HT-29 (cell line): Measurements from ENCODE around the gene SHD. TPM values are rescaled to one million over a fixed set of nuclear protein-coding genes. Genes with fewer than 3 reads are reported as not detected.
"Not testable (repeated sequence)": the region's sequence is repeated elsewhere in the genome, so short reads cannot be mapped to it uniquely, and the experiment has no call there.

Source experiments
- DNase-seq: peaks from one replicate; pipeline ENCODE4 v3.0.0-alpha.2; 2015; ENCODE audit warnings: low spot score
- total RNA-seq: library from RNA; depleted of rRNA; stranded (reverse); fragments of >200 nt; shearing (Covaris generic); gene quantifications from 2 replicates; pipeline ENCODE4 v1.2.3, GENCODE V29; 2014; rRNA removed

Gene SHD
- total RNA-seq, 1 experiment from 2014 or later, result 1.6 TPM

DNA sequence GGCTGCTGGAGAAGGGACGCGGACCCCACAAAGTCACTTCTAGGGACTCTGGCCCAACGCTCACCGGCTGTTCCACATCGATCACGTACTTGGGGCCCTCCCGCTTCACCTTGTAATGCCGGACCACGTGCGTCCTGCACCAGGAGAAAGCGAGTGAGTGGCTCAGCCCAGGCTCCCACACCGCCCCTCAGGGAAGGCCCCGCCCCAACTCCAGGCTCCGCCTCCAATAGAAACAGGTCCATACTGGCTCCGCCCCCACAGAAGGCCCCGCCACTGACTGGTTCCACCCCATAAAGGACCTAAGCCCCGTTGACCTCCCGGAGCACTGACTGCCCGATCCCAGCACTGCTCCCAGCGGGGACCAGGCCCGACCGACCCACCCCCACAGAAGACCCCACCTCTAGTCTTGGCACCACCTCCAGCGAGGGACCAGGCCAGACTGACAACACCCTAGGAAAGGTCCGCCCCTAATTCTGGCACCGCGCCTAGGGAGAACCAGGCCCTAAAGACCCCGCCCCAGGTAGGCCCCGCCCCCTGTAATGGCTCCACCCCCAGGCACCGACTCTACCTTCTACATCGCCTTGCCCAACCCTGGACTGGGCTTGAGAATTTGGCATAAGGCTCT is 48.3 kb downstream of the SHD start:
- DNase-seq, result no peak

DNA sequence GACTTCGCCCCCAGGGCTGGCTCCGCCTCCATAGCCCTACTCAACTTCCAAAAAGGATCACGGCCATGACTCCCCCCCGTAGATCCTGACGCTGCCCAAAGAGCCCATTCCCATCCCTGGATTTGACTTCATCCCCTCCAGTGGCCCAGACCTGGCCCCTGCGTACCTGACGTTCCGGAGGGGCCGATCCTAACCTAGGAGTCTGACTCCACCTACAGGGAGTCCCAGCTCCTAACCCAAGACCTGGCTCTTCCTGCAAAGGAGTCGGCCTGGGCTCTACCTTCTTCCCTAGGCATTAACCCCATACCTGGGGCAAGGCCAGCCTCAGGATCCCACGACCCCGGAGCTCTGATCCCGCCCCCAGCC is 48.8 kb downstream of the SHD start:
- no peak for DNase-seq

DNA sequence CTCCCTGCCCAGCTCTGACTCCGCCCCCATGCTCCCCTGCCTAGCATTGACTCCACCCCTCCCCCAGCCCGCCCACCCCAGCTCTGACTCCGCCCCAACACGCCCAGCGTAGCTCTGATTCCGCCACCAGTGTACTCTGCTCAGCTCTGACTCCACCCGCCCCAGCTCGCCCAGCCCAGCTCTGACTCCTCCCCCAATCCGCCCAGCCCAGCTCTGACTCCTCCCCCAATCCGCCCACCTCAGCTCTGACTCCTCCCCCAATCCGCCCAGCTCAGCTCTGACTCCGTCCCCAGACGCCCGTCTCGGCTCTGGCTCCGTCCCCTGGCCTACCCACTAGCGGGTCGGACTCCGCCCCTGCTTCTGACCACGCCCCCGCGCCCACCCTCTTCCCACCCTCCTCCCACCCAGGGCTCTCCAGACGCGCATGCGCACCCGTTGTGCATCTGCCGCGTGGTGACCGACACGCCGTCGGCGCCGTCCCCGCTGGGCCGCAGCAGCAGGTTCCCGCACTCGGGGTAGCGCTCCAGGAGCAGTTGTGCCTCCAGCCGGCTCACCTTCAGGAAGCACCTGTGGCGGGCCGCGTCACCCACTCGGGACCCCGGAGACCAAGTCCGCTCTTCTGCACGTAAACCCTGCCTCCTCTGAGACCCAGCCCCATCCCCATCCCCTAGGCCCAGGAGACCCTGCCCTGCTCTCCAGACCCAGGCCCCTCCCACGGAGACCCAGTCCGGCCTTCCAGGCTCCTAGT is 49.4 kb downstream of the SHD start:
- no peak for DNase-seq

DNA sequence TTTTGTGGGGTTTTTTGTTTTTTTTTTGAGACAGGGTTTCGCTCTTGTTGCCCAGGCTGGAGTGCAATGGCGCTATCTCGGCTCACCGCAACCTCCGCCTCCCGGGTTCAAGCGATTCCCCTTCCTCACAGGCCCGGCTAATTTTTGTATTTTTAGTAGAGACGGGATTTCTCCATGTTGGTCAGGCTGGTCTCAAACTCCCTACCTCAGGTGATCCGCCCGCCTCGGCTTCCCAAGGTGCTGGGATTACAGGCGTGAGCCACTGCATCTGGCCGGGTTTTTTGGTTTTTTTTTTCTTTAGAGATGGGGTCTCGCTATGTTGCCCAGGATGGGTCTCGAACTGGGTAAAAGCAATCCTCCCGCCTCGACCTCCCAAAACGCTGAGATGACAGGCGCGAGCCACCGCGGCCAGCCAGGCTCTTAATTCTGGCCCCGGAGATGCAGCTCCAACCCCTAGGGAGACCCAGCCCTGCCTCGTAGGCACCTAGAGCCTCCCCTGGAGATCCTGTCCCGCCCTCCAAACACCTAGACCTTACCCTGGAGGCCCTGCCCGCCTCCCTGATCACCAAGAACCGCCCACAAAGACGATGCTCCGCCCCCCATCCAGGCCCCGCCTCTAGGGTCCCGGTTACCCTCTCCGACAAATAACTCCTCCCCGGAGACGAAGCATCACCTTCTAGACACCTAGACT is 50.1 kb downstream of the SHD start:
- DNase-seq, result not testable (repeated sequence)

GRCh38 chr19:4329858-4330257 is 50.8 kb downstream of the SHD start:
- no peak for DNase-seq

DNA sequence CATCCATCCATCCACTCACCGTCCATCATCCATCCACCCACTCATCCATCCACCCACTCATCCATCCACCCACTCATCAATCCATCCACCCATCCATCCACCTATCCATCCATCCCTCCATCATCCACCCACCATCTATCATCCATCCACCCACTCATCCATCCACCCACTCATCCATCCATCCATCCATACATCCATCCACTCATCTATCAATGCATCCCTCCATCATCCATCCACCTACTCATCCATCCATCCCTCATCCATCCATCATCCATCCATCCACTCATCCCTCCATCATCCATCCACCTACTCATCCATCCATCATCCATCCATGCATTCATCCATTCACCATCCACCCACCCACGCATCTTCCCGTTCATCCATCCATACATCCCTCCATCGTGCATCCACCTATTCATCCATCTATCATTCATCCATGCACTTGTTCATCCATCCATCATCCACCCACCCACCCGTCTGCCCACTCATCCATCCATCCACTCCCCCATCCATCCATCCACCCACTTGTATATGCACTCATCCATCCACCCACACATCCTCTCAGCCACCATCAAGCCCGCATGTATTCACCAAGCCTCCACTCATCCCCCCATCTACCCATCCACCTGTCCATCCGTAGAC is 56.0 kb downstream of the SHD start:
- no peak for DNase-seq

DNA sequence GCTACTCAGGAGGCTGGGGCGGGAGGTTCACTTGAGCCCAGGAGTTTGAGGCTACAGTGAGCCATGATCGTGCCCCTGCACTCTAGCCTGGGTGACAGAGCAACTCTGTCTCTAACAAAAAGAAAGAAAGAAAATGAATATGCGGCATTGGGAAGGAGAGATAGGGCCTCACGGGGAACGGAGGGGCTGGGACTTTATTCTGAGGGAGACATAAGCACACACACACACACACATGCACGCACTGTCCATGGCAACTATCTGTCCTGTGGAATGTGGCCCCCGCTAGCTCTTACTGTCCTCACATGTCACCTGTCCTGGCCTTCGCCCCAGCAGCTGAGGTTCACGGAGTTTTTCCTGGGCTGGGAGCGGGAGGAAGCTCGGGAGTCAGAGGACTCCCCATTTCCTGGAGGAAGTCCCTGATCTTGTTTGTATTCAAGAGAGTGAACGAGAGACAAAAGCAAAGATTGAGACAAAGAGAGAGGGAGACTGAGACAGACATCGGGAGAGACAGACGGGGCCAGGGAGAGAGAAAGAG is 58.9 kb downstream of the SHD start:
- peak; percentile 52 for DNase-seq

GRCh38 chr19:4338441-4339355 is 59.6 kb downstream of the SHD start, which contains the start of gene STAP2:
STAP2 (minus strand) TSS chr19:4338827; CDS start chr19:4338753, 74 bp downstream.
- DNase-seq, result peak; percentile 79

Other genes with a start within 250 kb of the SHD start
- 67.4 and 72.7 TPM in 2 replicates for gene ZBTB7A, start 212.4 kb upstream of the SHD start, total RNA-seq
- gene MAP2K2, start 155.1 kb upstream of the SHD start, total RNA-seq, result 212 and 232 TPM in 2 replicates
- not detected in 2 replicates for gene CREB3L3, start 125.6 kb upstream of the SHD start, total RNA-seq
- gene SIRT6, start 96.7 kb upstream of the SHD start, total RNA-seq, result 24.2 and 27.4 TPM in 2 replicates
- 0.20 and 0.89 TPM in 2 replicates for gene ANKRD24, start 96.6 kb upstream of the SHD start, total RNA-seq
- not detected in 2 replicates for gene EBI3, start 49.7 kb upstream of the SHD start, total RNA-seq
- 25.5 and 36.1 TPM in 2 replicates for gene YJU2, start 32.2 kb upstream of the SHD start, total RNA-seq
- gene TMIGD2, start 23.1 kb downstream of the SHD start, total RNA-seq, result not detected in 2 replicates
- 0.41 and 0.60 TPM in 2 replicates for gene FSD1, start 25.3 kb downstream of the SHD start, total RNA-seq
- 69.6 and 74.4 TPM in 2 replicates for gene STAP2, start 59.6 kb downstream of the SHD start, total RNA-seq
- 9.4 and 18.6 TPM in 2 replicates for gene MPND, start 64.3 kb downstream of the SHD start, total RNA-seq
- gene SH3GL1, start 121.3 kb downstream of the SHD start, total RNA-seq, result 43.5 and 55.5 TPM in 2 replicates
- 49.7 and 63.7 TPM in 2 replicates for gene CHAF1A, start 123.4 kb downstream of the SHD start, total RNA-seq
- 84.8 and 85.4 TPM in 2 replicates for gene UBXN6, start 178.5 kb downstream of the SHD start, total RNA-seq
- 56.1 and 67.0 TPM in 2 replicates for gene HDGFL2, start 193.0 kb downstream of the SHD start, total RNA-seq
- gene PLIN4, start 239.2 kb downstream of the SHD start, total RNA-seq, result 8.5 TPM in 2 replicates